ENCODE data around the gene AQP11.

DNA sequence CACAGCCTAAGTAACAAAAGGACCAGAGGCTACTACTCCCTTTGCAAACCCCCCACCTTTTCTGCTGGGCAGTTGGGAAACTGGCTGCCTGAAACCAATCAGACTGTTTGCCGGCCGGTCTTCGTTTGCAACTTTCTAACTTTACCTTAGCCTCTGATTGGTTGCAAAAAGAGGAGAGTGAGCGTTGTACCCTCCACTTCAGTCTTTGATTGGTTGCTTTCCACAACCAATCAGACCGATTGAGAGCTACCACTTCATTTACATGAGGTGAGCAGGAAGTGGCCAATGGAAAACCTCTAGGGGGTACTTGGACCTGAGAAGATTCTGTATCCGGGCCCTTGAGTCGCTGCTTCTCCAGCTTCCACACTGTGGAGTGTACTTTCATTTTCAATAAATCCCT is 66.6 kb downstream of the AQP11 start:
- no peak for TF ChIP-seq PATZ1 (CRISPR knock-in tag; IDR thresholded peaks at IDR 0.05; ENCODE audit: borderline replicate concordance)
- TF ChIP-seq TOX (CRISPR knock-in tag; IDR thresholded peaks at IDR 0.05; ENCODE audit: borderline replicate concordance) = no peak
- TF ChIP-seq ZC3H10 (CRISPR knock-in tag; IDR thresholded peaks at IDR 0.05) = no peak
- TF ChIP-seq ZNF70 (CRISPR knock-in tag; IDR thresholded peaks at IDR 0.05) = no peak
- no peak for TF ChIP-seq ZFP3 (CRISPR knock-in tag; IDR thresholded peaks at IDR 0.05)
- no peak for TF ChIP-seq TCF4 (CRISPR knock-in tag; IDR thresholded peaks at IDR 0.05; ENCODE audit: borderline replicate concordance)
